ENCODE measurements around the gene ZNF521. TPM values are rescaled to one million over a fixed set of nuclear protein-coding genes. Genes with fewer than 3 reads are reported as not detected.

The ZNF521 gene
- 10 to 100 TPM; 29.4 to 34.4 TPM for total RNA-seq
- long read RNA-seq, full-length matches to known transcripts, result 1 of 13 reads
- long read RNA-seq, partial matches to known transcripts, result 8 of 13 reads
- long read RNA-seq, other reads (novel, unspliced or antisense), result 4 of 13 reads

DNA sequence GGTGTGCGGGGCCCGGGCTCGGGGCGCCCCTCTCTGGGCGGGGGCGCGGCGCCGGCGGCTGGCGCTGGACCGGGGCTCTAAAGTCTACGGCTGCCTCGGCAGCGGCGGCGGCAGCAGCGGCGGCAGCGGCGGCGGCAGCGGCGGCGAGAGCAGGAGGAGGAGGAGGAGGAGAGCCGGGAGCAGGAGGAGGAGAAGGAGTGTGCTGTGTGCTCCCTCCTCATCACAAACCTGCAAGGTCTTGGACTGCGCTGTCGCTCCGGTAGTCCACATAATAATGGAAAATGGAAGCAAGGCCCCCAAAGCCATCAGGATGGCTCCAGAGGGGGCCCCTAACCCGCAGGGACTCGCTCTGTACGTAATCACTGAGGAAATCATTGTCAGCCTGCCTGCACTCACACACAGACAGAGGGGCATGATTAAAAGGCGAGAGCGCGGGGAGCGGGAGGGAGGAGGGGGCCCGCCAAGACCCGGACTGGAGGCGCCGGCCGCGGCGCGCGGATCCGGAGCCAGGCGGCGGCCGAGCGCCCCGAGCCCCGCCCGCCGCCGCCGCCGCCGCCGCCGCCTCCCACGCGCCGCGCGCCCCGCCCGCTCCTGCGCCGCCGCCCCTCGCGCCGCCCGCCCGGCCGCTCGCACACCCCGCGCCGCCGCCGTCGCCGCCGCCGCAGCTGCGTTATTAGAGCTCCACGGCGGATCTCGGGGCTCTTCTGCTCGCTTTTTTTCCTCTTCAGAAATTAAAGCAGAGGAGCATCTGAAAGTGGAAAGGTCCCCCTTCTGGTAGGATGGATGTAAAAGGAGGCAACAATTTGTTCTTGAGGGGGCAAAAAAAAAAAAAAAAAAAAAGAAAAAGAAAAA is at the start of gene ZNF521:
TSS of gene ZNF521 (minus strand) at position 390 of the 852 bp plus-strand sequence. CDS start 1,220 bp downstream, outside the sequence.
- intact Hi-C loops (cut with DNase I), result loop anchor here in 1 of 2 donors (2.0 to 10.0 kb wide), 5 partner anchors 67 to 365 kb away; no protein-coding TSS in a partner anchor
- ATAC-seq (peak; percentile 83 to 87), DNase-seq (peak; percentile 88)

DNA sequence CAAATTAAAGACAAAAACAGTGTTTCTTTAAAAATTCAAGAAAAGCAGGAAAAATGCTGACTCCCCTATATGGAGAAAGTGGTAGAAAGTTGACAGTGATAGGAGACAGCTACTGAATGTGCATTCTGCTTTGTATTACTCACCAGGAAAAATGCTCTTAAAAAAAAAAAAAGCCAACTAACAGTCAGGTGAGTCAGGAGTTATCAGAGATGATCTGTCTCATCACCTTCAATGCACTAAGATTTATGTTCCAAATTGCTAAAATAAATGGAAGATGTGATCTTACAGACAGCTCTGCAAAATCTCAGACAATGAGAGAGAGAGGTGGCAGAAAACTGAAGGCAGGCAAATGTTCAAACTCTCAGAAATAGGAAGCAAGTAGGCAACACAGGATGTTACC is 47.6 kb upstream of the ZNF521 start:
- peak in 1 of 2 donors; percentile 54 for ATAC-seq
- no peak for DNase-seq
- intact Hi-C loops (cut with DNase I), result no loop called here

DNA sequence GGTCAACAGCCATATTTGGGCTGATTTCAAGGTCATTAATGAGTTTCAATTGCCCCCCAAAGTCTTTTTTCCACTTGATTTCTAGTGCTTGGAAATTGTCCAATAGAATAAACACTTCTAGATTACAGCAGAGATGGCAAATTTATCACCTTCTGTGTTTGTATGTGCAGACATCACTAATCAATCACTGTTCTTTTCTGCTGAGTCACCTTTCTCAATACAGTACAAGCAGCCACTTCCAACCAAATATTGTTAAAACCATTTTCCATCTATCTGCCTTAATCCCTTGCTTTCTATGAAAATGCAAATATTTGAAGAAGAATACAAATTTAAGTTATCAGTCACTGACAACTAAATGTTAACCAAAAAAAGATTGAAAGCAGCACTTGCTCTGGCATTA is 40.2 kb upstream of the ZNF521 start:
- DNase-seq (no peak), ATAC-seq (no peak)
- intact Hi-C loops (cut with DNase I), result no loop called here

DNA sequence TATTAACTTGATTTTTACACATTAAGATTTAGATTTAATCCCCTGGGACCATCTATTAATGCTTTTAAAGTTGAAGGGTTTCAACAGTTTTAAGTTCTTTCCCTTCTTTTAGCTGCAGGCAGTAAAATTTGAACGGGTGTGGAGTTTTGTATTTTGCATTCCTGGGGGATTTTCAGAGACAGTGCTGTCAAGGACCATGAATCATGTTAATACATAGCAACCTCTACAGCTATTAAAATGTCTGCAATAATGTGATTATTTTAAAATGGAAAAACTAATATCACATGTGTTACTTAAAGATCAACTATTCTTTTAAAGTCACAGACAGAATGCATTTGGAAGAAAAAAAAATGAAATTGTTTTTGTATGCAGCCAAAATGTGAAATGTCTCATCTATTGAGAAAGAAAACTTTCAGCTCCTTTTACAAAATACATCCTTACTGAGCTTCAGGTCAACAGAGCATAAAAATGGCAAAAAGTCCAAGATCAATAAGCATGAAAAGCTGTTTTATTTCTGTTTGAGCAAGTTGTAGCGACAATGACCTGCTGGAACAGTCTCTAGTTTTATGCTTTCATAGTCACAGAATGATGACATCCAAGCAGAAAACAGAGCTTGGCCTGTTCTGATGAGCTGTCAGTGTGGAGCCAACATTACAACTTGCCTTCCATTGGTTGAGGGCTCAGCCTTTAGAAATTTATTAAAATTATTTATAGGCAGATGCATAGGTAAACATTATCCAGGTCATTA is 21.6 kb upstream of the ZNF521 start:
- no peak for ATAC-seq
- intact Hi-C loops (cut with DNase I), result loop anchor here in 1 of 2 donors (10.0 kb wide), 1 partner anchor 499 kb away; no protein-coding TSS in a partner anchor
- DNase-seq, result no peak

DNA sequence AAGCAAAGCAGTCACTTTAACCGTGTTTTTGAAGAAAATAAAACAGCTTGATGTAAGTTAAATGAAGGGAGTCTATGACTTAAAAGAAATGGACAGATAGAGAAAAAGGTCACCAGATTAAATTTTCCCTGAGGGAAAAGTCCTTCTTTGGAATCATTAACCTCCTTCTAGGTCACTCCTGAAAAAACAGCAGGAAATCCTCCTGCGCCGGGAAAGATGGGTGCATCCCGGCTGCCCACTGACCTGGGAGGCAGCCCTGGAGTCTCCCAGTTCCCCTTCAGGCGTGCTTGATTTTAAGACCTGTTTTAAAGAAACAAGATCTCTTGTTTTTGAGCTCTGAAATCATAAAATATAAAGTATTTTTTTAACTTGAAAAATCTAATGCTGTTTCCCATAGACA is 18.4 kb upstream of the ZNF521 start:
- no peak for DNase-seq
- no peak for ATAC-seq
- intact Hi-C loops (cut with DNase I), result loop anchor here in 1 of 2 donors (10.0 kb wide), 1 partner anchor 496 kb away; no protein-coding TSS in a partner anchor

DNA sequence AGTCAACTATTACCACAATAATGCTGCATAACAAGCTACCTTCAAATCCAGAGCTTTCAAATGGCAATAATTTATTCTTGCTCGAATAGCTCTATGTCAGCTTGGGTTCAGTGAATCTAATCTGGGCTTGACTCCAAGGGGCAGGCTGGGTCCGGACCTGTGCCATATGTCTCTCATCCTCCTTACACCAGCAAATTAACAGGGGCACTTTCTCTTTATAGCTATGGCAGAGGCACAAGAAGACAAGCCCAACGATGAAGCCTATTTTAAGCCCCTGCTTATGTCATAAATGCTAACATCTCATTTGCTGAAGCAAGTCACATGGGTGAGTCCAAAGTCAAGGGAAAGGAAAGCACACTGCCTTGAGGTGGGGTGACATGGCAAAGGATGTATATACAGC is 13.3 kb upstream of the ZNF521 start:
- DNase-seq, result no peak
- intact Hi-C loops (cut with DNase I), result no loop called here
- ATAC-seq, result no peak

DNA sequence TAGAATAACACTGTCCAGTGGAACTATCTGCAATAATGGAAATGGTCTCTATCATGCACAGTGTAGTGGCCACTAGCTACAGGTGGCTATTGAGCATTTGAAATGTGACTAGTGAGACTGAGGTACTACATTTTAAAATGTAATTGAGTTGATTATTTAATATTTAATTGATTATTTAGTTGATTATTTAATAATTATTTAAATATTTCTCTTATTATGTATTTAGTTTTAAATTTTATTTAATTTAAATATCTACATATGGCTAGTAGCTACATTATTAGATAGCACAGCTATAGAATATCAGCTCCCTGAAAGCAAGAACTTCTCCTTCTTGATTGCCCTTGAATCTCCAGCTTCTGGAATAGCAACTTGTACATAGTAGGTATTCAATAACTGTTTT is 12.8 kb upstream of the ZNF521 start:
- intact Hi-C loops (cut with DNase I), result no loop called here
- no peak for ATAC-seq
- no peak for DNase-seq

DNA sequence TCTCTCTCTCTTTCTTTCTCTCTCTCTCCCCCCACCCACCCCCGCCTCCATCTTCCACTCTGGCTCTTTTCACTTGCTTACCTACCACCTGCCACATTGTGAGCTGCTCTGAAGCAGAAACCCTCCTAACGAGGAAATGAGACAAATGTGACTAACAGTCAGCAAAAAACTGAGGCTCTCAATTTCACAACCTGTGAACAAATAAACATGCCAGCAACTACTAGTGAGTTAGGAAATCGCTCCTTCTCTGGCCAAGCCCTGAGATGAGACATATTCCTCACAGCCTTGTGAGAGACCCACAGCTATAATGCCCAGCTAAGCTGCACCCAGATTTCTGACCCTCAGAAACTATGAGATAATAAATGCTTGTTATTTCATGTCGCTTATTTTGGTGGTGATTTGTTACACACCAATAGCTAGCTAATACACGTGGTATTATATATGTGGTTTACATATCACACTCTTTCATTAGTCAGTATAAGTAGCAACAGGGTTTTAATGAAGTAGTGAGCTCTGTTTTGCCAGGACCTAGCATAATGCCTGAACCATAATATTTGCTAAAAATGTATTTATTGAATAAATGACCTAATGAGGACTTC is 8.4 kb upstream of the ZNF521 start:
- DNase-seq (no peak), ATAC-seq (no peak)
- intact Hi-C loops (cut with DNase I), result no loop called here

DNA sequence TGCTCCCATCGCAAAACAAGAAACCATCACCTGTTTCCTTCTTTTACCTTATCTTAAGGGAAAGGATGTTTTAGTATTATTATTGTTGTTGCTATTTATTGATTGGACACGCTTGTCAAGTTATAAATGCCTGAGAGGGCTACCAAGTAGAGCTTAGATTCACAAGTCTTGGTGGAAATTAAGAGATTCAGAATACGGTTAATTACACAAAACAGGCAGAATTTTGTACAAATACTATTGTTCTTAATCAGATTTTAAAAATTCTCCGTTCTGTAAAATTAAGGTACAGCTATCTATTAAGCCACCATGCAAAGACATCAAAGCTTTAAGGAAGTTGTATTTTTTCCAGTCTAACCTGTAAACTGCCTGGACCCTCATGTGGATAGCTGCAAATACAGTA is 1.1 kb upstream of the ZNF521 start:
- ATAC-seq (no peak), DNase-seq (no peak)
- intact Hi-C loops (cut with DNase I), result loop anchor here in 1 of 2 donors (5.0 to 10.0 kb wide), 4 partner anchors 112 to 366 kb away; no protein-coding TSS in a partner anchor

DNA sequence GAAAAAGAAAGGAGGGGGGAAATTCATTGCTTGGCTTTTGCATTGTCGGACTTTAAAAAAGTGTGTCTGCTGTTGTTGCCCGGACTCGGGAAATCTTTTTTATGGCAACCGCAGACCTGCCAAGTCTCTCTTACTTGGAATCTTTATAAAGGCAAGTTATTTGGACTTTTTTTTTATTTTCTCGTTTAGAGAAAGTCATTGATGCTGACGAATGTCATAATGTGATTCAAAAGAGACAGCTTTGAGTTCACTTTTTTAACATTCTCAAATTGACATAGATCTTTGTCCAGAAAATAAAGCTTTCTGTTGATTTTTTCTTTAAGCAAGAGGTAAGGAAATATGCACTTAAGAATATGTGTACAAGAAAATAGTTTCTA is 651 bp upstream of the ZNF521 start:
- ATAC-seq, result no peak
- intact Hi-C loops (cut with DNase I), result loop anchor here in 1 of 2 donors (5.0 to 10.0 kb wide), 4 partner anchors 112 to 365 kb away; no protein-coding TSS in a partner anchor
- no peak for DNase-seq

DNA sequence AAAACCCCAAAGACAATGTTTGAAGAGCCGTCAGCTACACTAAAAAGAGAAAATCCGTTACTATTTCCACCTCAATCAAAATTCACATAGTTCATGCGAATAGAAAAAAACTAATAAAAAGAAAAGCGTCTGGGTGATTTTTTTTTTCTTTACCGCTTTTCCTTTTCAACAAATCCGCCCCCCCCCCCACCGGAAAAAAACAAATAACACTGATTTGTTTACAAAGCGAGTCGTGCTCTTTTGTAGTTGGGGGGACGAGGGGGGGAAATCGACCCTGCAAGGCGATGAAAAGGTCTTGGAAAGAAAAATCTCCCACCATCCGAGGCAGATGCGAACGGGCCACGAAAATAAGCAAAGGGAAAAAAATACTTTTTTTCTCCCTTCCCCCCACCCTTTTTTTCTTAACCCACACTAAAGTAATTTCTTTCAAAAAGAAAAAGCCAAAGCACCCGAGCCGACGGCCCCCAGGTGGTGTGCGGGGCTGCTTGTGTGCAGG is 638 bp downstream of the ZNF521 start:
- intact Hi-C loops (cut with DNase I), result loop anchor here in 1 of 2 donors (2.0 to 10.0 kb wide), 5 partner anchors 67 to 364 kb away; no protein-coding TSS in a partner anchor
- peak; percentile 31 for DNase-seq
- ATAC-seq, result no peak

DNA sequence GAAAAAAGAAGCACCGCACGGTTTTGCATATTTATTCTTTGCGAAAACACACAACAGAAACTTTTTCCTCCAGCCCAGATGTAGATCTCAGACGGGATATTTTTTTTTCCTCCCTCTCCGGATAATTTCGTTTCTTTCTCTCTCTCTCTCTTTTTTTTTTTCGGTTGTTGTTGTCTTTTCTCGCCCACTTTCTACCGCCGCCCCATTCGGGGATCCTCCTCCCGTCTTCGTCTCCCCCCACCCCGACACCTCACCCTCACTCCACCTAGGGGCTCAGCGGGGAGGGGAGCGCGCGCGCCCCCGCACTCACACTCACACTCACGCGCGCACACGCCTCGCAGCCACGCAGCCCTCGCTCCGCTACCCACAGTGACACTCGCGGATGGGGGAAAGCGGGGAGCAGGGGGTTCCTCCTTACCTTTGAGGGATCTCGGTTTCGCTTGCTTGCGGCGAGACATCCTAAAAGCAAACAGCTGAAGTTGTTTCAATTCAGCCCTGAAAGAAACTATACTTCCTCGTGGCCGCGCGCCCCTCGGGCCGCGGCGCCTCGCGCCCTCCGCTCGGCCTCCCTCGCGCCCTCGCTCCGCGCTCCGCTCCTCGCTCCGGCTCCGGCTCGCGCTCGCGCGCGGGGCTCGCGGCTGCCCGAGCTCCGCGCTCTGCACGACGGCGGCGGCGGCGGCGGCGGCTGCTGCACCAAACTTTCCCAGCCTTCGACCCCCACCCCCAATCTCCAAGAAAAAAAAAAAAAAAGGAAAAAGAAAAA is 1.3 kb downstream of the ZNF521 start:
- peak; percentile 62 to 67 for ATAC-seq
- intact Hi-C loops (cut with DNase I), result loop anchor here in 1 of 2 donors (2.0 to 10.0 kb wide), 5 partner anchors 66 to 363 kb away; no protein-coding TSS in a partner anchor
- peak; percentile 73 for DNase-seq

DNA sequence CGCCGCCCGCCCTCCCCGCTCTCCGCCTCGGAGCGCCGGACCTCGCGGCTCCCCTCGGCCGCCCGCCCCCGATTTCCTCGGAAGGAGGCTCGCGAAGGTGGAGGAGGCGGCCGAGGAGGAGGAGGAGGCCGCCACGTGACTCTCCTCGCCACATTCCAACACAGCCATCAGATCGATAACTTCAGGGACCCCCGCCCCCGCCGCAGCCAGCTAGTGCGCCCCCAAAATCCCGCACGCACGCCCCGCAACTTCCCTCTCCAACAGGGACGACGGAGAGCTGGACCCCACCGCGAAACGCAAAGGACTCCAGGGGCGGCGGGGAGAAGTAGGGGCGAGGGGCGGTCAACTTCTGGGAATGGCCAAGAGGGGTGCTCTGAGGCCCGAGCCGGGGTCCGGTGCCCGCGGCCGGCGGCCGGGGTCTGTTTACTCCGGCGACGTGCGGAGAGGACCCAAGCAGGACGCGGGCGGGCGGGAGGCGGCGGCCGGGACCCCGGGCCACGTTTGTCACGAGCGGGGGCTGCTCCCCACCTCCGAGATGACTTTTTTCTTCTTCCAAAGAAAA is 2.0 kb downstream of the ZNF521 start:
- peak; percentile 54 for DNase-seq
- intact Hi-C loops (cut with DNase I), result loop anchor here in 1 of 2 donors (2.0 to 10.0 kb wide), 6 partner anchors 65 to 363 kb away; no protein-coding TSS in a partner anchor
- ATAC-seq, result peak in 1 of 2 donors; percentile 15

DNA sequence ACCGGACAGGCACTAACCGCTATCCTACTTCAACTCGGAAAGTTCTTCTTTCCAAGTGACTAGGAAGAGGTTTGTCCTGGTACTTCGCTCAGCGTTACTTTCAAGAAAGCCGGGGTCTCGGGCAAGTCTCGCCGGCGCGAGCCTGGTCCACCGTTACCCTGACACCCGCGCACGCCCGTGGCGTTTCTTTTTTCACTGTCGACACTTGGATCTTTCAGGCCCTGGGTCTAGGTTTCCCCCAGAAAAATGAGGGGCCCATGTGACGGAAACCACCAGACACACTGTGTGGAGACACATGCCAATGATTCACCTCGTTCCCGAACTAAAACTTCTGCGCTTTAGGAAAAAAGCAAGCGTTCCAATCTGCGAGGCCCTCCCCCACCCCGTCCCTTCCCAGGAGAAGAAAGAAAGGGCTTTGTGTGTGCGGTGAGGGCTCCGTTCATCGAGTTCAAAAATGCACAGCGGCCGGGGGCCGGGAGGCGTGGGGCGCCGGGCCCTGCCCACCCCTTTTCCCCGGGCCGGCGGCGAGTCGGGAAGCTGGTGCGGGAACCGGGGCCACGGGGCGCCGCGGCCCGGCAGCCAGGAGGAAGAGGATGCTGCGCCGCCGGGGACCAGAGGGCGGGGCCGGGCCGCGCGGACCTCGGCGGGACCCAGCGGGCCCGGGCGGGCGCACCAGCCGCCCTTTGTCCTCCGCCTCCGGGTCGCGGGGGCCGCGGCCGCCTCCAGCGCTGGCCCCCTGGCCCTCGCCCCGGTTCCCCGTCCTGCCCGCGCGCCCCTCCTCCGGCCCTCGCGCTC is 2.6 kb downstream of the ZNF521 start:
- peak; percentile 33 to 48 for ATAC-seq
- peak; percentile 58 for DNase-seq
- intact Hi-C loops (cut with DNase I), result loop anchor here in 1 of 2 donors (5.0 kb wide), 1 partner anchor 117 kb away; no protein-coding TSS in a partner anchor

DNA sequence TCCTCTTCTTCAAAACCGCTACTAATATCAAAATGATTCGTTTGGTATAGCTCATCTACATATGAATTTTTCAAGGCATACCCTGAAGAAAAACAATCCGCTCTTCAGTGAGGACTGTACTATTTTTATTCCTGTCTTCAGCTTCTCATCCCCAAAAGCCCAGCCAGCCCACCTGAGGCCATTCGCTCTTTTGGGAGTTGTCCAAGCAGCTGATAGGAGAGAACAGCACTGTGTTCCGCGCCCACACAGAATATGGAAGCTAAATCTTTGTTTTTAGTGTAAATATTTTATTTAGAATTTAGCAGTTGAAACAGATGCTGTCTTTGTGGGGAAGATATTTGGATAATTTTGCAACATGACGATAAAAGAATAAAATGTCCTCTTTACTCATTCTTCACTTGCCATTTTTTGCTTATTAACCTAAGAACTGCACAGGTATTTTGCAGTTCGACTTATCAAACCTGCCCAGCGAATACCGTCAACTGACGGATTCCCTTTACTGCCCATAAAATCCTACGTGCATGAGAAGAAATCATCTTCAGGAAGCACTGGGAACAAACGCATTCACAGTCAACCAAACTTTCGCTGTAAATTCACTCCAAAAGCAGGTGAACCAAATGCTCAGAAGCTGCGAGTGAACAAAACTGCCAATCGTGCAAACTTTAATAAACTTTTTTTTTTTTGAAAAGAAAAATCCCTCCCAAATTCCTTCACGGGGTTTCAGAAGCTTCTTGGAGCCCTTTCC is 3.4 kb downstream of the ZNF521 start:
- DNase-seq, result no peak
- ATAC-seq, result no peak
- intact Hi-C loops (cut with DNase I), result loop anchor here in 1 of 2 donors (5.0 kb wide), 1 partner anchor 116 kb away; no protein-coding TSS in a partner anchor

DNA sequence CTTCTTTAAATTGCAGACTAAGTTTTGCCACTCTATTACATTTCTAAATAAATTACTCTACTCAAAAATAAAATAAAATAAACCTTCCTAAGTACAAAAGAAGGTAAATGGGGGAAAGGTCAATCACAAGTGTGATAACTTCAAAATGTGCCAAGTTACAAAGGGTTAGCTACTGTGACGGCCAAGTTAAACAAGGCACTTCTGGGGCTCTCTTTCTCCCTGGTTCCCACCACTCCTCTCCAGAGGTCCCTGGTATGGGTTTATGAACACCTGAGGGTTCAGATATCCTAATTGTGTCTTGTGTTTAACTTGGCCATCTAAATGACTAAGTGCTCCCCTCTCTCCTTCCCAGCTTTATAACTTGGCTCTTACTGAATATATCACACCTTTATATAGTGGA is 5.4 kb downstream of the ZNF521 start:
- intact Hi-C loops (cut with DNase I), result loop anchor here in 1 of 2 donors (5.0 kb wide), 1 partner anchor 114 kb away; no protein-coding TSS in a partner anchor
- no peak for ATAC-seq
- DNase-seq, result no peak
